ENCODE results near the gene CCDC88A. TPM values are rescaled to one million over a fixed set of nuclear protein-coding genes. Genes with fewer than 3 reads are reported as not detected.

CCDC88A gene
- polyA plus RNA-seq, 2 of the 4 experiments (the other 2 are of a cell fraction) = 21.3 to 77.8 TPM

DNA sequence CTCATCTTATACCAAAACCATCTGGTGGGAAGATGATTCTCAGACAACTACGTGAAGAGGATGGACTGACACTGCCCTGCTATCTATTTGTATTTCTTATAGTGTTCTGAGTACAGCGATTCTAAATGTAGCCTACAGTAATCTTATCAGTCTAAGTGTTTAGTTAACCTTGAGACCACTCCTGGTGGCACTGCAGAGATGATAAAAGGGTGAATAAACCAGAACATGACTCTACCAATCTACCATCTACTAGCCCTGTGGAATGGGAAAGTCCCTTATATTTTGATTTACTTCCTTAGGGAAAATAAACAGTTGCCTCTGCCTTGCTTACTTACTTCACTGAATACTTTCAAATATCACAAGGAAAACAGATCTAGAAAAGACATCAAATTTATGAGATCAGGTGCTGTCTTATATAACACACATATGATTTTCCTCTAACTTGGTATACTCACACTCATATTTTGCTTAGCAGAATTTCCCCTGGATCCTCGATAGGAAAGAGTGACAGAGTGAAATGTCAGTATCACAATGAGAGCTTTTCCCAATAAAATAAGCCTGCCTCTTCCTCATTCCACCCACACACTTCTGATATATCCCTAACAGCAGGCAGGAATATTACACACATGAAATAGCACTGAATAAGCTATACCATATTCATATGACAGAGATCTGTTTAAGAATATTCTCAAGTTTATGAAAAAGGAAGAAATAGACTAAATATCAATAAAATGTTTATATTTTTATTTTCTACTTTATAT is 92.0 kb downstream of the CCDC88A start:
- no peak for DNase-seq (ENCODE audit: low read depth in 1 of 2, low spot score in 1 of 2)
- WGBS (ENCODE audit: missing lambda C conversion rate) = 88% methylated on average over 3 of the region's 3 CpGs
- no peak for ATAC-seq
- Histone ChIP-seq H3K9me3 (0 out of 3 replicates have a peak, but pooled peaks cover 6% of the 10 kb centered on the region), H3K4me2 (no peak overlapping the region), H3K4me1 (no peaks in the 10 kb centered on the region), H3K27ac (no peak overlapping the region), H3K4me3 (no peak overlapping the region)
- ChIA-PET POLR2A (no interaction called here), CTCF (interaction anchor here (0.6 to 1.6 kb wide), 3 partner anchors 17 to 51 kb away, joined by 3 to 4 read pairs (median 3); no protein-coding TSS in a partner anchor)
- TF ChIP-seq PHF8 (IDR thresholded peaks at IDR 0.05; ENCODE audit: borderline replicate concordance, low read depth) (no peak), RARB (CRISPR knock-in tag; IDR thresholded peaks at IDR 0.05) (no peak), ZSCAN20 (CRISPR knock-in tag; IDR thresholded peaks at IDR 0.05) (no peak), NFE2L2 (conservative IDR thresholded peaks at IDR 0.05; ENCODE audit: low read length) (no peak), NR3C1 (IDR thresholded peaks at IDR 0.05) (no peak), EP300 (IDR thresholded peaks at IDR 0.05) (no peak), CBX2 (IDR thresholded peaks at IDR 0.05; ENCODE audit: borderline replicate concordance, low read depth) (no peak), SREBF2 (IDR thresholded peaks at IDR 0.05) (no peak), ESRRA (IDR thresholded peaks at IDR 0.05; ENCODE audit: borderline replicate concordance, low read length) (no peak), RFX5 (IDR thresholded peaks at IDR 0.05) (no peak), CBX8 (IDR thresholded peaks at IDR 0.05) (no peak), FOSL2 (IDR thresholded peaks at IDR 0.05) (no peak), FOSL2 (CRISPR knock-in tag; IDR thresholded peaks at IDR 0.05) (no peak), FOSB (CRISPR knock-in tag; IDR thresholded peaks at IDR 0.05) (no peak), RAD21 (conservative IDR thresholded peaks at IDR 0.05 in 1 of 2, IDR thresholded peaks at IDR 0.05 in 1 of 2) (no peak), HOXB13 (CRISPR knock-in tag; IDR thresholded peaks at IDR 0.05; ENCODE audit: low read depth) (no peak), CEBPB (IDR thresholded peaks at IDR 0.05) (no peak), NPAS2 (CRISPR knock-in tag; IDR thresholded peaks at IDR 0.05; ENCODE audit: borderline replicate concordance) (no peak)
- TF ChIP-seq, protein P1, sequence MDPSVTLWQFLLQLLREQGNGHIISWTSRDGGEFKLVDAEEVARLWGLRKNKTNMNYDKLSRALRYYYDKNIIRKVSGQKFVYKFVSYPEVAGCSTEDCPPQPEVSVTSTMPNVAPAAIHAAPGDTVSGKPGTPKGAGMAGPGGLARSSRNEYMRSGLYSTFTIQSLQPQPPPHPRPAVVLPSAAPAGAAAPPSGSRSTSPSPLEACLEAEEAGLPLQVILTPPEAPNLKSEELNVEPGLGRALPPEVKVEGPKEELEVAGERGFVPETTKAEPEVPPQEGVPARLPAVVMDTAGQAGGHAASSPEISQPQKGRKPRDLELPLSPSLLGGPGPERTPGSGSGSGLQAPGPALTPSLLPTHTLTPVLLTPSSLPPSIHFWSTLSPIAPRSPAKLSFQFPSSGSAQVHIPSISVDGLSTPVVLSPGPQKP (IDR thresholded peaks at IDR 0.05; ENCODE audit: low read depth, low read length) = no peak
- TF ChIP-seq, protein P2, sequence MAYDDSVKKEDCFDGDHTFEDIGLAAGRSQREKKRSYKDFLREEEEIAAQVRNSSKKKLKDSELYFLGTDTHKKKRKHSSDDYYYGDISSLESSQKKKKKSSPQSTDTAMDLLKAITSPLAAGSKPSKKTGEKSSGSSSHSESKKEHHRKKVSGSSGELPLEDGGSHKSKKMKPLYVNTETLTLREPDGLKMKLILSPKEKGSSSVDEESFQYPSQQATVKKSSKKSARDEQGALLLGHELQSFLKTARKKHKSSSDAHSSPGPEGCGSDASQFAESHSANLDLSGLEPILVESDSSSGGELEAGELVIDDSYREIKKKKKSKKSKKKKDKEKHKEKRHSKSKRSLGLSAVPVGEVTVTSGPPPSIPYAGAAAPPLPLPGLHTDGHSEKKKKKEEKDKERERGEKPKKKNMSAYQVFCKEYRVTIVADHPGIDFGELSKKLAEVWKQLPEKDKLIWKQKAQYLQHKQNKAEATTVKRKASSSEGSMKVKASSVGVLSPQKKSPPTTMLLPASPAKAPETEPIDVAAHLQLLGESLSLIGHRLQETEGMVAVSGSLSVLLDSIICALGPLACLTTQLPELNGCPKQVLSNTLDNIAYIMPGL (CRISPR knock-in tag; IDR thresholded peaks at IDR 0.05; ENCODE audit: borderline replicate concordance) = no peak
- FAIRE-seq = peak; percentile 72

DNA sequence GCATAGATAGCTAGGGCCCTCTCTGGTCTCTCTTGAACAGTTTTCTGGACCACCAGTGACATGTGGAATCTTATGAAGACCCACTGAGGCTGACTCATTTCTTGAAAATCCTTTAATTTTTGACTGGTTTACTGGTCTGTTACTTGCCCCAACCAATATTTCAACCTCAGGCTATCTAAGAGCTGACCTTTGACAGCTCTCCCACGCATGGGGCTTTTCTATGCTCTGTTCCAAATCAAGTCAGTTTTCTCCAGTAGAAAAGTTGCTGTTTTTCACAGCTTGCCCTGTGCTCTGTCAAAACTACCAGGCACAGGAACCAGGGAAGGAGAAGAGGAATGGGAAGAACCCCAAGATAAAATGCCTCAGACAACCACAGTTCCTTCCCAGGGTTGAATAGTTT is 104.7 kb downstream of the CCDC88A start:
- ChIA-PET POLR2A (no interaction called here), CTCF (interaction anchor here (1.0 kb wide), 1 partner anchor 76 kb away, joined by 3 read pairs; no protein-coding TSS in a partner anchor)
- peaks cover 5% of the 10 kb centered on the region for H3K4me1 ChIP-seq
- no peak for DNase-seq (ENCODE audit: low read depth in 1 of 2, low spot score in 1 of 2)
- H3K4me2 ChIP-seq = no peak overlapping the region
- no peak overlapping the region for H3K4me3 ChIP-seq
- no peak for ATAC-seq
- no peak for TF ChIP-seq POLR2A (IDR thresholded peaks at IDR 0.05; ENCODE audit: low read length)
- TF ChIP-seq, protein P1 (IDR thresholded peaks at IDR 0.05; ENCODE audit: low read depth, low read length) = no peak
- TF ChIP-seq MYC (IDR thresholded peaks at IDR 0.05; ENCODE audit: borderline replicate concordance, low read length) = no peak
- no peak for TF ChIP-seq RNF2 (IDR thresholded peaks at IDR 0.05; ENCODE audit: borderline replicate concordance, low read depth)
- TF ChIP-seq, protein P3, sequence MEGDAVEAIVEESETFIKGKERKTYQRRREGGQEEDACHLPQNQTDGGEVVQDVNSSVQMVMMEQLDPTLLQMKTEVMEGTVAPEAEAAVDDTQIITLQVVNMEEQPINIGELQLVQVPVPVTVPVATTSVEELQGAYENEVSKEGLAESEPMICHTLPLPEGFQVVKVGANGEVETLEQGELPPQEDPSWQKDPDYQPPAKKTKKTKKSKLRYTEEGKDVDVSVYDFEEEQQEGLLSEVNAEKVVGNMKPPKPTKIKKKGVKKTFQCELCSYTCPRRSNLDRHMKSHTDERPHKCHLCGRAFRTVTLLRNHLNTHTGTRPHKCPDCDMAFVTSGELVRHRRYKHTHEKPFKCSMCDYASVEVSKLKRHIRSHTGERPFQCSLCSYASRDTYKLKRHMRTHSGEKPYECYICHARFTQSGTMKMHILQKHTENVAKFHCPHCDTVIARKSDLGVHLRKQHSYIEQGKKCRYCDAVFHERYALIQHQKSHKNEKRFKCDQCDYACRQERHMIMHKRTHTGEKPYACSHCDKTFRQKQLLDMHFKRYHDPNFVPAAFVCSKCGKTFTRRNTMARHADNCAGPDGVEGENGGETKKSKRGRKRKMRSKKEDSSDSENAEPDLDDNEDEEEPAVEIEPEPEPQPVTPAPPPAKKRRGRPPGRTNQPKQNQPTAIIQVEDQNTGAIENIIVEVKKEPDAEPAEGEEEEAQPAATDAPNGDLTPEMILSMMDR (IDR thresholded peaks at IDR 0.05) = no peak
- no peak for TF ChIP-seq EHMT2 (IDR thresholded peaks at IDR 0.05; ENCODE audit: low read depth)
- TF ChIP-seq, protein P4, sequence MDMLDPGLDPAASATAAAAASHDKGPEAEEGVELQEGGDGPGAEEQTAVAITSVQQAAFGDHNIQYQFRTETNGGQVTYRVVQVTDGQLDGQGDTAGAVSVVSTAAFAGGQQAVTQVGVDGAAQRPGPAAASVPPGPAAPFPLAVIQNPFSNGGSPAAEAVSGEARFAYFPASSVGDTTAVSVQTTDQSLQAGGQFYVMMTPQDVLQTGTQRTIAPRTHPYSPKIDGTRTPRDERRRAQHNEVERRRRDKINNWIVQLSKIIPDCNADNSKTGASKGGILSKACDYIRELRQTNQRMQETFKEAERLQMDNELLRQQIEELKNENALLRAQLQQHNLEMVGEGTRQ (IDR thresholded peaks at IDR 0.05) = no peak
- no peak for TF ChIP-seq RCOR1 (IDR thresholded peaks at IDR 0.05; ENCODE audit: low read depth, low read length)
- TF ChIP-seq EP300 (IDR thresholded peaks at IDR 0.05) = no peak
- TF ChIP-seq, protein P5, sequence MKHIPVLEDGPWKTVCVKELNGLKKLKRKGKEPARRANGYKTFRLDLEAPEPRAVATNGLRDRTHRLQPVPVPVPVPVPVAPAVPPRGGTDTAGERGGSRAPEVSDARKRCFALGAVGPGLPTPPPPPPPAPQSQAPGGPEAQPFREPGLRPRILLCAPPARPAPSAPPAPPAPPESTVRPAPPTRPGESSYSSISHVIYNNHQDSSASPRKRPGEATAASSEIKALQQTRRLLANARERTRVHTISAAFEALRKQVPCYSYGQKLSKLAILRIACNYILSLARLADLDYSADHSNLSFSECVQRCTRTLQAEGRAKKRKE (CRISPR knock-in tag; IDR thresholded peaks at IDR 0.05; ENCODE audit: low read depth) = no peak
- no peak for TF ChIP-seq BHLHE40 (IDR thresholded peaks at IDR 0.05; ENCODE audit: low read depth, low read length)
- no peak for TF ChIP-seq RFX5 (IDR thresholded peaks at IDR 0.05)
- TF ChIP-seq CHD4 (IDR thresholded peaks at IDR 0.05; ENCODE audit: borderline replicate concordance) = no peak
- no peaks in the 10 kb centered on the region for H3K9me3 ChIP-seq
- 96% methylated on average over 1 of the region's 1 CpG for whole genome bisulfite sequencing (ENCODE audit: missing lambda C conversion rate)
- FAIRE-seq = no peak
- no peak overlapping the region for H3K27ac ChIP-seq
